MM.1S (cell line): ENCODE data around the gene TXN2.
A peak's percentile ranks its signal among the peaks of the same experiment; 100 is the strongest.

Experiments
- DNase-seq: peaks from one replicate; pipeline ENCODE4 v3.0.0-alpha.2; 2015
- H2AFZ ChIP-seq: fragments of 300-600 bp; sonication (generic); 2 replicates; pipeline ENCODE4 v1.6.0; 2016; ENCODE audit warnings: antibody characterized with exemption, low read length
- H3F3A ChIP-seq: fragments of 300-600 bp; sonication (generic); 2 replicates; pipeline ENCODE4 v1.6.1; 2016; ENCODE audit warnings: mild to moderate bottlenecking, antibody characterized with exemption, low read length, moderate library complexity, mixed read lengths; ENCODE audit not compliant: insufficient read depth
- H3K27ac ChIP-seq: fragments of 300-600 bp; sonication (generic); 2 replicates; pipeline ENCODE4 v1.5.1; 2016; ENCODE audit warnings: mild to moderate bottlenecking, low read length
- H3K27me3 ChIP-seq: fragments of 300-600 bp; sonication (generic); replicated peaks from 2 replicates; pipeline ENCODE4 v1.6.0; 2016; ENCODE audit warnings: low read length; ENCODE audit not compliant: insufficient read depth
- H3K36me3 ChIP-seq: fragments of 300-600 bp; sonication (generic); replicated peaks from 2 replicates; pipeline ENCODE4 v1.6.1; 2016; ENCODE audit warnings: mild to moderate bottlenecking, low read length, mixed read lengths; ENCODE audit not compliant: insufficient read depth
- H3K4me1 ChIP-seq: fragments of 300-600 bp; sonication (generic); 2 replicates; pipeline ENCODE4 v1.6.1; 2016; ENCODE audit warnings: low read length, mixed read lengths
- H3K4me2 ChIP-seq: fragments of 300-600 bp; sonication (generic); 2 replicates; pipeline ENCODE4 v1.6.0; 2016; ENCODE audit warnings: low read depth, low read length
- H3K4me3 ChIP-seq: fragments of 300-600 bp; sonication (generic); 2 replicates; pipeline ENCODE4 v1.5.1; 2016; ENCODE audit warnings: low read length, mixed read lengths
- H3K79me2 ChIP-seq: fragments of 300-600 bp; sonication (generic); 2 replicates; pipeline ENCODE4 v1.6.1; 2016; ENCODE audit warnings: mixed run types, low read length, mixed read lengths
- H3K9ac ChIP-seq: fragments of 300-600 bp; sonication (generic); 2 replicates; pipeline ENCODE4 v1.6.1; 2016; ENCODE audit warnings: low read length, mixed read lengths
- H3K9me2 ChIP-seq: fragments of 300-600 bp; sonication (generic); replicated peaks from 2 replicates; pipeline ENCODE4 v1.6.1; 2016; ENCODE audit warnings: mild to moderate bottlenecking, low read length, mixed read lengths; ENCODE audit not compliant: insufficient read depth
- H3K9me3 ChIP-seq: fragments of 300-600 bp; sonication (generic); replicated peaks from 2 replicates; pipeline ENCODE4 v1.6.1; 2016; ENCODE audit warnings: mild to moderate bottlenecking, low read length, mixed read lengths; ENCODE audit not compliant: insufficient read depth
- H4K20me1 ChIP-seq: fragments of 300-600 bp; sonication (generic); 2 replicates; pipeline ENCODE4 v1.6.1; 2016; ENCODE audit warnings: mild to moderate bottlenecking, low read length, moderate library complexity, mixed read lengths; ENCODE audit not compliant: insufficient read depth
- CTCF ChIP-seq: fragments of 300-600 bp; sonication (generic); IDR thresholded peaks from 2 replicates; pipeline ENCODE4 v1.5.1; 2016; ENCODE audit warnings: antibody characterized with exemption, low read length, mixed read lengths
- EZH2 ChIP-seq: fragments of 300-600 bp; sonication (generic); optimal IDR thresholded peaks from 2 replicates; pipeline ENCODE3; 2017; ENCODE audit warnings: low read depth, mild to moderate bottlenecking, antibody characterized with exemption, low read length, mixed read lengths
- EZH2phosphoT487 ChIP-seq: fragments of 300-600 bp; sonication (generic); IDR thresholded peaks from 2 replicates; pipeline ENCODE4 v1.6.1; 2018; ENCODE audit warnings: antibody characterized with exemption, low read length

TXN2 gene

GRCh38 chr22:36423461-36424404 is 57.7 kb downstream of the TXN2 start:
- Histone ChIP-seq H3K4me3 (no peak overlapping the region), H3K9me2 (no peaks in the 10 kb centered on the region), H3K9me3 (no peaks in the 10 kb centered on the region), H3K9ac (no peak overlapping the region), H3K27me3 (peaks cover 13% of the 10 kb centered on the region), H3K4me1 (peaks cover 9% of the 10 kb centered on the region), H3K4me2 (no peak overlapping the region), H3K79me2 (no peaks in the 10 kb centered on the region), H4K20me1 (no peaks in the 10 kb centered on the region), H3K27ac (no peak overlapping the region), H3F3A (peaks cover 18% of the 10 kb centered on the region), H3K36me3 (no peaks in the 10 kb centered on the region), H2AFZ (no peak overlapping the region)
- DNase-seq: no peak
- TF ChIP-seq CTCF (no peak), EZH2 (no peak), EZH2phosphoT487 (no peak)

GRCh38 chr22:36422287-36423014 is 59.0 kb downstream of the TXN2 start:
- Histone ChIP-seq H3K9me2 (no peaks in the 10 kb centered on the region), H3K36me3 (no peaks in the 10 kb centered on the region), H2AFZ (no peak overlapping the region), H3K79me2 (no peaks in the 10 kb centered on the region), H3K4me1 (peaks cover 12% of the 10 kb centered on the region), H3K9ac (no peak overlapping the region), H4K20me1 (no peaks in the 10 kb centered on the region), H3F3A (peaks cover 22% of the 10 kb centered on the region), H3K9me3 (no peaks in the 10 kb centered on the region), H3K27me3 (peaks cover 13% of the 10 kb centered on the region), H3K27ac (no peak overlapping the region), H3K4me3 (no peak overlapping the region), H3K4me2 (no peak overlapping the region)
- no peak for DNase-seq
- TF ChIP-seq EZH2phosphoT487 (no peak), EZH2 (no peak), CTCF (no peak)

GRCh38 chr22:36419912-36420882 is 61.2 kb downstream of the TXN2 start:
- no peak overlapping the region for H3K4me3 ChIP-seq
- no peaks in the 10 kb centered on the region for H3K79me2 ChIP-seq
- peak overlapping the region; percentile 40; the same call in 1 of the 2 replicates for H3K27ac ChIP-seq
- peaks cover 13% of the 10 kb centered on the region for H3K27me3 ChIP-seq
- no peaks in the 10 kb centered on the region for H3K36me3 ChIP-seq
- H3K9ac ChIP-seq: no peak overlapping the region
- H3K4me2 ChIP-seq: peak overlapping the region; percentile 42; the same call in 1 of the 2 replicates
- peaks cover 28% of the 10 kb centered on the region for H3F3A ChIP-seq
- H3K9me2 ChIP-seq: no peaks in the 10 kb centered on the region
- peaks cover 21% of the 10 kb centered on the region for H3K4me1 ChIP-seq
- H2AFZ ChIP-seq: no peak overlapping the region
- TF ChIP-seq EZH2: no peak
- no peak for TF ChIP-seq EZH2phosphoT487
- no peak for TF ChIP-seq CTCF
- H4K20me1 ChIP-seq: no peaks in the 10 kb centered on the region
- no peak for DNase-seq
- no peaks in the 10 kb centered on the region for H3K9me3 ChIP-seq
